Hepatocyte (in vitro differentiated cells): ENCODE data around the gene RNF17.

Experiments
- EZH2 ChIP-seq: fragments of 200-600 bp; sonication (generic); IDR thresholded peaks from 2 replicates; pipeline ENCODE4 v1.6.1; 2016; ENCODE audit warnings: antibody characterized with exemption, mild to moderate bottlenecking, borderline replicate concordance
- EZH2phosphoT487 ChIP-seq: fragments of 200-600 bp; sonication (generic); IDR thresholded peaks from one replicate; pipeline ENCODE4 v1.6.1; 2018; ENCODE audit warnings: antibody characterized with exemption, mild to moderate bottlenecking, low read depth, moderate library complexity; ENCODE audit not compliant: unreplicated experiment, severe bottlenecking
- TF ChIP-seq, protein P1 (sequence below): fragments of 200-600 bp; sonication (generic); IDR thresholded peaks from 2 replicates; pipeline ENCODE4 v1.5.1; 2016; ENCODE audit warnings: antibody characterized with exemption, mild to moderate bottlenecking; ENCODE audit not compliant: poor library complexity

GRCh38 chr13:24738366-24738847, 25.6 kb upstream of the RNF17 start:
- TF ChIP-seq, protein P1, sequence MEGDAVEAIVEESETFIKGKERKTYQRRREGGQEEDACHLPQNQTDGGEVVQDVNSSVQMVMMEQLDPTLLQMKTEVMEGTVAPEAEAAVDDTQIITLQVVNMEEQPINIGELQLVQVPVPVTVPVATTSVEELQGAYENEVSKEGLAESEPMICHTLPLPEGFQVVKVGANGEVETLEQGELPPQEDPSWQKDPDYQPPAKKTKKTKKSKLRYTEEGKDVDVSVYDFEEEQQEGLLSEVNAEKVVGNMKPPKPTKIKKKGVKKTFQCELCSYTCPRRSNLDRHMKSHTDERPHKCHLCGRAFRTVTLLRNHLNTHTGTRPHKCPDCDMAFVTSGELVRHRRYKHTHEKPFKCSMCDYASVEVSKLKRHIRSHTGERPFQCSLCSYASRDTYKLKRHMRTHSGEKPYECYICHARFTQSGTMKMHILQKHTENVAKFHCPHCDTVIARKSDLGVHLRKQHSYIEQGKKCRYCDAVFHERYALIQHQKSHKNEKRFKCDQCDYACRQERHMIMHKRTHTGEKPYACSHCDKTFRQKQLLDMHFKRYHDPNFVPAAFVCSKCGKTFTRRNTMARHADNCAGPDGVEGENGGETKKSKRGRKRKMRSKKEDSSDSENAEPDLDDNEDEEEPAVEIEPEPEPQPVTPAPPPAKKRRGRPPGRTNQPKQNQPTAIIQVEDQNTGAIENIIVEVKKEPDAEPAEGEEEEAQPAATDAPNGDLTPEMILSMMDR = no peak
- TF ChIP-seq EZH2phosphoT487 (no peak), EZH2 (no peak)
